Karpas-422 (cell line): Measurements from ENCODE around the gene TBL1X. TPM values are rescaled to one million over a fixed set of nuclear protein-coding genes. Genes with fewer than 3 reads are reported as not detected.
"Not testable (repeated sequence)": the region's sequence is repeated elsewhere in the genome, so short reads cannot be mapped to it uniquely, and the experiment has no call there.

Experiments used
- DNase-seq: peaks from one replicate; pipeline ENCODE4 v3.0.0-alpha.2; 2015
- H2AFZ ChIP-seq: fragments of 200-600 bp; sonication (generic); 2 replicates; pipeline ENCODE4 v1.6.1; 2014; ENCODE audit warnings: antibody characterized with exemption, low read length, mixed read lengths
- H3K27ac ChIP-seq: fragments of 200-600 bp; sonication (generic); 2 replicates; pipeline ENCODE4 v1.5.1; 2014; ENCODE audit warnings: mild to moderate bottlenecking, low read length, moderate library complexity
- H3K27me3 ChIP-seq: fragments of 200-600 bp; sonication (generic); 2 replicates; pipeline ENCODE4 v1.6.1; 2014; ENCODE audit warnings: low read length, mixed read lengths
- H3K36me3 ChIP-seq: fragments of 200-600 bp; sonication (generic); 2 replicates; pipeline ENCODE4 v1.6.1; 2014; ENCODE audit warnings: low read length, mixed read lengths; ENCODE audit not compliant: insufficient read depth
- H3K4me1 ChIP-seq: fragments of 200-600 bp; sonication (generic); 2 replicates; pipeline ENCODE4 v1.6.1; 2014; ENCODE audit warnings: mild to moderate bottlenecking, low read length, mixed read lengths
- H3K4me2 ChIP-seq: fragments of 200-600 bp; sonication (generic); 2 replicates; pipeline ENCODE4 v1.6.1; 2014; ENCODE audit warnings: low read length, low read depth, mild to moderate bottlenecking; ENCODE audit not compliant: poor library complexity, severe bottlenecking
- H3K4me3 ChIP-seq: fragments of 200-600 bp; sonication (generic); 2 replicates; pipeline ENCODE4 v1.5.1; 2014; ENCODE audit warnings: mild to moderate bottlenecking, antibody characterized with exemption, low read length, mixed read lengths
- H3K79me2 ChIP-seq: fragments of 200-600 bp; sonication (generic); 2 replicates; pipeline ENCODE4 v1.6.1; 2014; ENCODE audit warnings: mild to moderate bottlenecking, low read length, mixed read lengths
- H3K9ac ChIP-seq: fragments of 200-600 bp; sonication (generic); 2 replicates; pipeline ENCODE4 v1.6.0; 2014; ENCODE audit warnings: low read length
- H3K9me2 ChIP-seq: fragments of 200-600 bp; sonication (generic), shearing (Covaris generic); replicated peaks from 2 replicates; pipeline ENCODE4 v1.6.0; 2014; ENCODE audit warnings: mild to moderate bottlenecking, low read length, moderate library complexity; ENCODE audit not compliant: insufficient read depth
- H3K9me3 ChIP-seq: fragments of 300-700, 200-600 bp; sonication (generic); 2 replicates; pipeline ENCODE4 v1.6.1; 2014; ENCODE audit warnings: low read length, mixed read lengths
- H4K20me1 ChIP-seq: fragments of 200-600 bp; sonication (generic); 2 replicates; pipeline ENCODE4 v1.6.1; 2014; ENCODE audit warnings: mild to moderate bottlenecking, antibody characterized with exemption, low read length, low read depth; ENCODE audit not compliant: insufficient read depth
- total RNA-seq: library from RNA; depleted of rRNA; stranded (reverse); fragments of >200 nt; shearing (Covaris generic); gene quantifications from 2 replicates; pipeline ENCODE4 v1.2.3, GENCODE V29; 2014; ENCODE audit warnings: low replicate concordance

TBL1X gene
- total RNA-seq, 1 experiment from 2014 or later: 9.4 TPM

- no peaks in the 10 kb centered on the region for H4K20me1 ChIP-seq
Observed at GRCh38 chrX:9433596-9433995, 31.3 kb upstream of the TBL1X start.

GRCh38 chrX:9434051-9434550 lies 30.8 kb upstream of the TBL1X start:
- Histone ChIP-seq H3K9me3 (no peaks in the 10 kb centered on the region), H3K4me1 (no peaks in the 10 kb centered on the region), H3K27ac (no peak overlapping the region), H4K20me1 (no peaks in the 10 kb centered on the region), H2AFZ (no peak overlapping the region), H3K36me3 (no peaks in the 10 kb centered on the region), H3K79me2 (no peaks in the 10 kb centered on the region), H3K4me2 (no peak overlapping the region), H3K27me3 (no peaks in the 10 kb centered on the region), H3K9me2 (no peaks in the 10 kb centered on the region), H3K4me3 (no peak overlapping the region), H3K9ac (no peak overlapping the region)
- no peak for DNase-seq

More at GRCh38 chrX:9433596-9433995, 31.3 kb upstream of the TBL1X start:
- H3K9me2 ChIP-seq: no peaks in the 10 kb centered on the region
- H3K4me1 ChIP-seq: no peaks in the 10 kb centered on the region
- H3K79me2 ChIP-seq: no peaks in the 10 kb centered on the region
- no peaks in the 10 kb centered on the region for H3K27me3 ChIP-seq
- no peak overlapping the region for H3K4me2 ChIP-seq
- H3K4me3 ChIP-seq: no peak overlapping the region
- H3K27ac ChIP-seq: no peak overlapping the region
- no peaks in the 10 kb centered on the region for H3K36me3 ChIP-seq
- no peak overlapping the region for H3K9ac ChIP-seq
- DNase-seq: no peak
- no peak overlapping the region for H2AFZ ChIP-seq
- H3K9me3 ChIP-seq: no peaks in the 10 kb centered on the region

GRCh38 chrX:9435086-9435485 lies 29.8 kb upstream of the TBL1X start:
- H2AFZ ChIP-seq, DNase-seq, H3K79me2 ChIP-seq, H3K4me1 ChIP-seq, H3K4me2 ChIP-seq, H3K27me3 ChIP-seq, H4K20me1 ChIP-seq, H3K4me3 ChIP-seq, H3K9me2 ChIP-seq, H3K36me3 ChIP-seq, H3K9me3 ChIP-seq, H3K9ac ChIP-seq, H3K27ac ChIP-seq: not testable (repeated sequence)

- Histone ChIP-seq H3K4me2 (no peak overlapping the region), H3K79me2 (no peaks in the 10 kb centered on the region), H3K27me3 (no peaks in the 10 kb centered on the region), H3K9me2 (no peaks in the 10 kb centered on the region), H2AFZ (no peak overlapping the region), H3K36me3 (no peaks in the 10 kb centered on the region), H3K4me3 (no peak overlapping the region), H3K9ac (no peak overlapping the region), H3K4me1 (no peaks in the 10 kb centered on the region), H3K27ac (no peak overlapping the region), H4K20me1 (no peaks in the 10 kb centered on the region), H3K9me3 (no peaks in the 10 kb centered on the region)
- no peak for DNase-seq
Observed at GRCh38 chrX:9436812-9437211, 28.0 kb upstream of the TBL1X start.

- no peaks in the 10 kb centered on the region for H3K79me2 ChIP-seq
- no peaks in the 10 kb centered on the region for H3K9me2 ChIP-seq
- H2AFZ ChIP-seq: no peak overlapping the region
- no peak overlapping the region for H3K4me2 ChIP-seq
- no peak overlapping the region for H3K4me3 ChIP-seq
- H3K27ac ChIP-seq: no peak overlapping the region
- no peaks in the 10 kb centered on the region for H3K27me3 ChIP-seq
- H4K20me1 ChIP-seq: no peaks in the 10 kb centered on the region
- DNase-seq: no peak
- H3K9me3 ChIP-seq: no peaks in the 10 kb centered on the region
- H3K9ac ChIP-seq: no peak overlapping the region
- H3K36me3 ChIP-seq: no peaks in the 10 kb centered on the region
- H3K4me1 ChIP-seq: no peaks in the 10 kb centered on the region
Observed at GRCh38 chrX:9438933-9439494, 25.8 kb upstream of the TBL1X start.

GRCh38 chrX:9440116-9440844 lies 24.6 kb upstream of the TBL1X start:
- Histone ChIP-seq H3K4me3 (no peak overlapping the region), H3K79me2 (no peaks in the 10 kb centered on the region), H2AFZ (no peak overlapping the region), H3K9me3 (no peaks in the 10 kb centered on the region), H3K4me1 (no peaks in the 10 kb centered on the region), H3K9ac (no peak overlapping the region), H3K4me2 (no peak overlapping the region), H3K9me2 (no peaks in the 10 kb centered on the region), H4K20me1 (no peaks in the 10 kb centered on the region), H3K36me3 (no peaks in the 10 kb centered on the region), H3K27ac (no peak overlapping the region), H3K27me3 (no peaks in the 10 kb centered on the region)
- no peak for DNase-seq

GRCh38 chrX:9442056-9442455 lies 22.8 kb upstream of the TBL1X start:
- Histone ChIP-seq H3K9ac (no peak overlapping the region), H3K79me2 (no peaks in the 10 kb centered on the region), H3K4me2 (no peak overlapping the region), H3K9me2 (no peaks in the 10 kb centered on the region), H3K4me3 (no peak overlapping the region), H3K36me3 (no peaks in the 10 kb centered on the region), H2AFZ (no peak overlapping the region), H3K27ac (no peak overlapping the region), H4K20me1 (no peaks in the 10 kb centered on the region), H3K27me3 (no peaks in the 10 kb centered on the region), H3K4me1 (no peaks in the 10 kb centered on the region), H3K9me3 (no peaks in the 10 kb centered on the region)
- no peak for DNase-seq

GRCh38 chrX:9443327-9443726 lies 21.5 kb upstream of the TBL1X start:
- no peaks in the 10 kb centered on the region for H3K79me2 ChIP-seq
- DNase-seq: no peak
- no peak overlapping the region for H3K9ac ChIP-seq
- H3K4me3 ChIP-seq: no peak overlapping the region
- H2AFZ ChIP-seq: no peak overlapping the region
- H3K4me2 ChIP-seq: no peak overlapping the region
- H4K20me1 ChIP-seq: no peaks in the 10 kb centered on the region
- no peaks in the 10 kb centered on the region for H3K9me3 ChIP-seq
- H3K4me1 ChIP-seq: no peaks in the 10 kb centered on the region
- no peaks in the 10 kb centered on the region for H3K36me3 ChIP-seq
- no peaks in the 10 kb centered on the region for H3K9me2 ChIP-seq
- H3K27me3 ChIP-seq: no peaks in the 10 kb centered on the region
- no peak overlapping the region for H3K27ac ChIP-seq
